Erythroblast (primary cell): ENCODE measurements around the gene KIAA1210.

Experiments
- GATA1 ChIP-seq: IDR thresholded peaks from 2 replicates; pipeline ENCODE4 v1.6.1; 2011; ENCODE audit warnings: low read depth, mild to moderate bottlenecking, control low read depth, low read length, moderate library complexity
- POLR2A ChIP-seq: IDR thresholded peaks from 2 replicates; pipeline ENCODE4 v1.6.1; 2011; ENCODE audit warnings: mild to moderate bottlenecking, low read length

DNA sequence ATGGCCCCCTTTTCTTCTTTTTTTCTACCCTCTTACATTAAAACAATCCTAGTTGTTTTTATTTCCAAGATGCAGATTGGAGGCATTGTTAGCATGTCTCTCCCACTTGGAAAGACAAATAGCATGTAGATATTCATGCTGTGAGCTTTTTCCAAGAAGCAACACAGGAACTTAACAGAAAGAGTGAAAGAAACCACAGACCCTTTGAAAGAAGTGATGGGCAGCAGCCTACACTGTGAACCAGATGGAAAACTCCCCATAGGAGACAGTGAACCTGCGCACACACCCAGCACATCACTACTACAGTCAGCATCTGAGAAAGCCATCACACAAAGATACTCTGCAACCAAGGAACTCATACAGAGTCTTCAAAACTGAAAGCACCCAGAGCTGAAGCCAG, 37.0 kb downstream of the KIAA1210 start:
- TF ChIP-seq POLR2A (no peak), GATA1 (no peak)
